WTC11 (cell line): Measurements from ENCODE around the gene METTL9. TPM values are rescaled to one million over a fixed set of nuclear protein-coding genes. Genes with fewer than 3 reads are reported as not detected.

ENCODE experiments used
- ATAC-seq: fragments of 200-7000 bp; cut with Tn5 transposase; 2 replicates; pipeline ENCODE4 v1.10.0; 2021; ENCODE audit warnings: mild to moderate bottlenecking, moderate library complexity
- CTCF ChIA-PET: fragments of 300-600 bp; sonication (Branson Sonifier 250); formaldehyde crosslinking; loops from one replicate; lab custom pipeline; 2021; ENCODE audit warnings: antibody characterized with exemption; lab: Charles Lee
- POLR2A ChIA-PET: fragments of 350-600 bp; sonication (Branson Sonifier 250); formaldehyde crosslinking; loops from one replicate; lab custom pipeline; 2021; ENCODE audit warnings: antibody characterized with exemption; lab: Charles Lee
- DNase-seq: peaks from one replicate; pipeline ENCODE4 v3.0.0; 2021; ENCODE audit warnings: low spot score
- H3K27ac Mint-ChIP-seq: 2 replicates; pipeline ENCODE4 v1.8.0; 2021; ENCODE audit warnings: mixed read lengths
- H3K27me3 Mint-ChIP-seq: 2 replicates; pipeline ENCODE4 v1.8.0; 2021; ENCODE audit warnings: low read depth, mild to moderate bottlenecking, moderate library complexity, mixed read lengths
- H3K36me3 Mint-ChIP-seq: 2 replicates; pipeline ENCODE4 v1.8.0; 2021; ENCODE audit warnings: mixed read lengths
- H3K4me1 Mint-ChIP-seq: 2 replicates; pipeline ENCODE4 v1.8.0; 2022; ENCODE audit warnings: mixed read lengths
- H3K4me3 Mint-ChIP-seq: 2 replicates; pipeline ENCODE4 v1.8.0; 2021; ENCODE audit warnings: mild to moderate bottlenecking, moderate library complexity, mixed read lengths
- H3K9me3 Mint-ChIP-seq: 2 replicates; pipeline ENCODE4 v1.8.0; 2021; ENCODE audit warnings: mixed read lengths
- FOXP1 ChIP-seq: sonication (generic); formaldehyde crosslinking; IDR thresholded peaks from 2 replicates; pipeline ENCODE4 v1.8.0; 2022; ENCODE audit warnings: missing genetic modification reagents, mild to moderate bottlenecking, moderate library complexity, borderline replicate concordance
- IRF2 ChIP-seq: sonication (generic); formaldehyde crosslinking; IDR thresholded peaks from 2 replicates; pipeline ENCODE4 v1.8.0; 2022; ENCODE audit warnings: low read depth, missing genetic modification reagents, borderline replicate concordance
- JUN ChIP-seq: sonication (generic); formaldehyde crosslinking; IDR thresholded peaks from 2 replicates; pipeline ENCODE4 v1.8.0; 2023; ENCODE audit warnings: mild to moderate bottlenecking, missing genetic modification reagents
- KAT7 ChIP-seq: sonication (generic); formaldehyde crosslinking; IDR thresholded peaks from 2 replicates; pipeline ENCODE4 v1.8.1; 2023; ENCODE audit warnings: missing genetic modification reagents, mild to moderate bottlenecking, borderline replicate concordance
- MXD4 ChIP-seq: fragments of 250-450 bp; sonication (Bioruptor Pico); IDR thresholded peaks from 2 replicates; pipeline ENCODE4 v1.8.0; 2021; ENCODE audit warnings: mild to moderate bottlenecking, moderate library complexity, borderline replicate concordance
- MYBL2 ChIP-seq: sonication (generic); formaldehyde crosslinking; IDR thresholded peaks from 2 replicates; pipeline ENCODE4 v1.8.1; 2023; ENCODE audit warnings: mild to moderate bottlenecking, moderate library complexity, missing genetic modification reagents
- NR1H2 ChIP-seq: sonication (generic); formaldehyde crosslinking; IDR thresholded peaks from 2 replicates; pipeline ENCODE4 v1.9.0; 2021; ENCODE audit warnings: mild to moderate bottlenecking, moderate library complexity, missing genetic modification reagents
- SOX15 ChIP-seq: fragments of 250-450 bp; sonication (Bioruptor Pico); IDR thresholded peaks from 2 replicates; pipeline ENCODE4 v1.9.0; 2021; ENCODE audit warnings: mild to moderate bottlenecking
- TP53 ChIP-seq: sonication (generic); formaldehyde crosslinking; IDR thresholded peaks from 2 replicates; pipeline ENCODE4 v1.8.1; 2023; ENCODE audit warnings: mild to moderate bottlenecking, missing genetic modification reagents
- ZNF317 ChIP-seq: sonication (generic); formaldehyde crosslinking; IDR thresholded peaks from 2 replicates; pipeline ENCODE4 v1.8.1; 2023; ENCODE audit warnings: low read depth, mild to moderate bottlenecking, moderate library complexity, missing genetic modification reagents, borderline replicate concordance
- total RNA-seq: library from RNA; stranded (reverse); gene quantifications from 3 replicates; pipeline ENCODE4 v1.2.3, GENCODE V29; 2021
- TF ChIP-seq, protein P1 (sequence below): sonication (generic); formaldehyde crosslinking; IDR thresholded peaks from 2 replicates; pipeline ENCODE4 v1.8.1; 2022; ENCODE audit warnings: mild to moderate bottlenecking, moderate library complexity, missing genetic modification reagents
- TF ChIP-seq, protein P2 (sequence below): fragments of 200-600 bp; IDR thresholded peaks from 2 replicates; pipeline ENCODE4 v1.8.0; 2022; ENCODE audit warnings: antibody characterized with exemption
- TF ChIP-seq, protein P3 (sequence below): sonication (generic); formaldehyde crosslinking; IDR thresholded peaks from 2 replicates; pipeline ENCODE4 v1.8.1; 2023; ENCODE audit warnings: mild to moderate bottlenecking, moderate library complexity, missing genetic modification reagents
- TF ChIP-seq, protein P4 (sequence below): sonication (generic); formaldehyde crosslinking; IDR thresholded peaks from 2 replicates; pipeline ENCODE4 v1.8.1; 2023; ENCODE audit warnings: mild to moderate bottlenecking, missing genetic modification reagents, moderate library complexity
- TF ChIP-seq, protein P5 (sequence below): sonication (generic); formaldehyde crosslinking; IDR thresholded peaks from 2 replicates; pipeline ENCODE4 v1.8.1; 2023; ENCODE audit warnings: mild to moderate bottlenecking, missing genetic modification reagents, moderate library complexity
- TF ChIP-seq, protein P6 (sequence below): sonication (generic); formaldehyde crosslinking; conservative IDR thresholded peaks from 2 replicates; pipeline ENCODE4 v1.8.1; 2022; ENCODE audit warnings: mild to moderate bottlenecking, missing genetic modification reagents
- TF ChIP-seq, protein P7 (sequence below): fragments of 250-450 bp; sonication (Bioruptor Pico); IDR thresholded peaks from 2 replicates; pipeline ENCODE4 v1.9.0; 2021; ENCODE audit warnings: mild to moderate bottlenecking
- TF ChIP-seq, protein P8 (sequence below): sonication (generic); formaldehyde crosslinking; IDR thresholded peaks from 2 replicates; pipeline ENCODE4 v1.8.1; 2023; ENCODE audit warnings: mild to moderate bottlenecking, missing genetic modification reagents, borderline replicate concordance

The METTL9 gene
- total RNA-seq, 1 experiment from 2014 or later = 94.6 TPM

DNA sequence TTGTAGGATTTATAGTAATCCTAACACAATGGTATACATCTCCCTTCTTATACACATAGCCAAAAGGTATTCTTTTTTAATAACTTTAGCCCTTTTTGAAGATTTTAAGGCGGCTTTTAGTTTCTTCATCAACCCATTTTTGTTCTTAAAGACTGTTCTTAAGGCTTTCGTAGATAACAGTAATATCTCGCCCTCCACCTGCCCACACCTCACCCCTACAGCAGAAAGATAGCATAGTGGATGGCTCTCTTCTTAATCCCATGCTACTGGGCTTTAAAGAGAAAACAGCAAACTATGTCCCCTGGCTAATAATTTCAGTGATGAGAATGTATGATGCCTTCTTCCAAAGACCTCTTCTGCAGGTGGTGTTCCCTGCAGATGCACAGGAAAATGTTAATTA lies 44.4 kb downstream of the METTL9 start (continued):
- TF ChIP-seq, protein P1, sequence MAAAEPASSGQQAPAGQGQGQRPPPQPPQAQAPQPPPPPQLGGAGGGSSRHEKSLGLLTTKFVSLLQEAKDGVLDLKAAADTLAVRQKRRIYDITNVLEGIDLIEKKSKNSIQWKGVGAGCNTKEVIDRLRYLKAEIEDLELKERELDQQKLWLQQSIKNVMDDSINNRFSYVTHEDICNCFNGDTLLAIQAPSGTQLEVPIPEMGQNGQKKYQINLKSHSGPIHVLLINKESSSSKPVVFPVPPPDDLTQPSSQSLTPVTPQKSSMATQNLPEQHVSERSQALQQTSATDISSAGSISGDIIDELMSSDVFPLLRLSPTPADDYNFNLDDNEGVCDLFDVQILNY (CRISPR knock-in tag) = no peak
- TF ChIP-seq IRF2 (CRISPR knock-in tag) (no peak), KAT7 (CRISPR knock-in tag) (no peak), MYBL2 (CRISPR knock-in tag) (no peak)
- TF ChIP-seq, protein P2, sequence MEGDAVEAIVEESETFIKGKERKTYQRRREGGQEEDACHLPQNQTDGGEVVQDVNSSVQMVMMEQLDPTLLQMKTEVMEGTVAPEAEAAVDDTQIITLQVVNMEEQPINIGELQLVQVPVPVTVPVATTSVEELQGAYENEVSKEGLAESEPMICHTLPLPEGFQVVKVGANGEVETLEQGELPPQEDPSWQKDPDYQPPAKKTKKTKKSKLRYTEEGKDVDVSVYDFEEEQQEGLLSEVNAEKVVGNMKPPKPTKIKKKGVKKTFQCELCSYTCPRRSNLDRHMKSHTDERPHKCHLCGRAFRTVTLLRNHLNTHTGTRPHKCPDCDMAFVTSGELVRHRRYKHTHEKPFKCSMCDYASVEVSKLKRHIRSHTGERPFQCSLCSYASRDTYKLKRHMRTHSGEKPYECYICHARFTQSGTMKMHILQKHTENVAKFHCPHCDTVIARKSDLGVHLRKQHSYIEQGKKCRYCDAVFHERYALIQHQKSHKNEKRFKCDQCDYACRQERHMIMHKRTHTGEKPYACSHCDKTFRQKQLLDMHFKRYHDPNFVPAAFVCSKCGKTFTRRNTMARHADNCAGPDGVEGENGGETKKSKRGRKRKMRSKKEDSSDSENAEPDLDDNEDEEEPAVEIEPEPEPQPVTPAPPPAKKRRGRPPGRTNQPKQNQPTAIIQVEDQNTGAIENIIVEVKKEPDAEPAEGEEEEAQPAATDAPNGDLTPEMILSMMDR = no peak
- TF ChIP-seq, protein P3, sequence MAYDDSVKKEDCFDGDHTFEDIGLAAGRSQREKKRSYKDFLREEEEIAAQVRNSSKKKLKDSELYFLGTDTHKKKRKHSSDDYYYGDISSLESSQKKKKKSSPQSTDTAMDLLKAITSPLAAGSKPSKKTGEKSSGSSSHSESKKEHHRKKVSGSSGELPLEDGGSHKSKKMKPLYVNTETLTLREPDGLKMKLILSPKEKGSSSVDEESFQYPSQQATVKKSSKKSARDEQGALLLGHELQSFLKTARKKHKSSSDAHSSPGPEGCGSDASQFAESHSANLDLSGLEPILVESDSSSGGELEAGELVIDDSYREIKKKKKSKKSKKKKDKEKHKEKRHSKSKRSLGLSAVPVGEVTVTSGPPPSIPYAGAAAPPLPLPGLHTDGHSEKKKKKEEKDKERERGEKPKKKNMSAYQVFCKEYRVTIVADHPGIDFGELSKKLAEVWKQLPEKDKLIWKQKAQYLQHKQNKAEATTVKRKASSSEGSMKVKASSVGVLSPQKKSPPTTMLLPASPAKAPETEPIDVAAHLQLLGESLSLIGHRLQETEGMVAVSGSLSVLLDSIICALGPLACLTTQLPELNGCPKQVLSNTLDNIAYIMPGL (CRISPR knock-in tag) = no peak
- TF ChIP-seq, all 79 proteins: peak for 0

DNA sequence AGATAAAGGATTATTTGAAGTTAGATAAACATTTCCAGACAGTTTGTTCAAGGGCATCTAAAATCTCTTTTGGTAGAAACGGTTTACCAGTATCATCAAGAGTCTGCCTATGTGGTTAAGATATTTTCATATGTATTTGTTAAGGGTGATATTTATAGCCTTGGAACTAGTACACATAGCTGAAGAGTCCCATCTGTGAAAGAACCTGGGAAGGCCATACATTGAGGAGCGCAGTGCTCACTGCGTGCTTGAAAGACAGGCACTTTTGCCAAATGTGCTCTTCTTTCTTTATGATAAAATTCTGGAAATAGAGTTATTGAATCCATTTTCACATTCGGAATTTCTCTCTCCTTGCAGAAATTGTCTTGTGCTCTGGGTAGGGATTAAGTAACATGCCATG lies 45.3 kb downstream of the METTL9 start:
- ChIA-PET POLR2A (no interaction called here), CTCF (interaction anchor here (0.5 kb wide), 1 partner anchor 40 kb away, joined by 4 read pairs; no protein-coding TSS in a partner anchor)
- no peaks in the 10 kb centered on the region for H3K27me3 Mint-ChIP-seq
- DNase-seq (no peak), ATAC-seq (no peak)
- H3K4me1 Mint-ChIP-seq = 0 out of 2 replicates have a peak, but pooled peaks cover 3% of the 10 kb centered on the region
- no peak overlapping the region for H3K27ac Mint-ChIP-seq
- no peaks in the 10 kb centered on the region for H3K9me3 Mint-ChIP-seq
- H3K36me3 Mint-ChIP-seq = no peaks in the 10 kb centered on the region
- no peak overlapping the region for H3K4me3 Mint-ChIP-seq
- TF ChIP-seq SOX15 (CRISPR knock-in tag) (no peak), IRF2 (CRISPR knock-in tag) (no peak), NR1H2 (CRISPR knock-in tag) (no peak), JUN (no peak), MXD4 (CRISPR knock-in tag) (no peak), TP53 (no peak), ZNF317 (CRISPR knock-in tag) (no peak), FOXP1 (no peak)
- TF ChIP-seq, protein P3 (CRISPR knock-in tag) = no peak
- TF ChIP-seq, protein P4, sequence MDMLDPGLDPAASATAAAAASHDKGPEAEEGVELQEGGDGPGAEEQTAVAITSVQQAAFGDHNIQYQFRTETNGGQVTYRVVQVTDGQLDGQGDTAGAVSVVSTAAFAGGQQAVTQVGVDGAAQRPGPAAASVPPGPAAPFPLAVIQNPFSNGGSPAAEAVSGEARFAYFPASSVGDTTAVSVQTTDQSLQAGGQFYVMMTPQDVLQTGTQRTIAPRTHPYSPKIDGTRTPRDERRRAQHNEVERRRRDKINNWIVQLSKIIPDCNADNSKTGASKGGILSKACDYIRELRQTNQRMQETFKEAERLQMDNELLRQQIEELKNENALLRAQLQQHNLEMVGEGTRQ = no peak
- TF ChIP-seq, protein P5, sequence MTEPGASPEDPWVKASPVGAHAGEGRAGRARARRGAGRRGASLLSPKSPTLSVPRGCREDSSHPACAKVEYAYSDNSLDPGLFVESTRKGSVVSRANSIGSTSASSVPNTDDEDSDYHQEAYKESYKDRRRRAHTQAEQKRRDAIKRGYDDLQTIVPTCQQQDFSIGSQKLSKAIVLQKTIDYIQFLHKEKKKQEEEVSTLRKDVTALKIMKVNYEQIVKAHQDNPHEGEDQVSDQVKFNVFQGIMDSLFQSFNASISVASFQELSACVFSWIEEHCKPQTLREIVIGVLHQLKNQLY (CRISPR knock-in tag) = no peak
- TF ChIP-seq, protein P6, sequence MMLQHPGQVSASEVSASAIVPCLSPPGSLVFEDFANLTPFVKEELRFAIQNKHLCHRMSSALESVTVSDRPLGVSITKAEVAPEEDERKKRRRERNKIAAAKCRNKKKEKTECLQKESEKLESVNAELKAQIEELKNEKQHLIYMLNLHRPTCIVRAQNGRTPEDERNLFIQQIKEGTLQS (CRISPR knock-in tag) = no peak
- TF ChIP-seq, protein P7, sequence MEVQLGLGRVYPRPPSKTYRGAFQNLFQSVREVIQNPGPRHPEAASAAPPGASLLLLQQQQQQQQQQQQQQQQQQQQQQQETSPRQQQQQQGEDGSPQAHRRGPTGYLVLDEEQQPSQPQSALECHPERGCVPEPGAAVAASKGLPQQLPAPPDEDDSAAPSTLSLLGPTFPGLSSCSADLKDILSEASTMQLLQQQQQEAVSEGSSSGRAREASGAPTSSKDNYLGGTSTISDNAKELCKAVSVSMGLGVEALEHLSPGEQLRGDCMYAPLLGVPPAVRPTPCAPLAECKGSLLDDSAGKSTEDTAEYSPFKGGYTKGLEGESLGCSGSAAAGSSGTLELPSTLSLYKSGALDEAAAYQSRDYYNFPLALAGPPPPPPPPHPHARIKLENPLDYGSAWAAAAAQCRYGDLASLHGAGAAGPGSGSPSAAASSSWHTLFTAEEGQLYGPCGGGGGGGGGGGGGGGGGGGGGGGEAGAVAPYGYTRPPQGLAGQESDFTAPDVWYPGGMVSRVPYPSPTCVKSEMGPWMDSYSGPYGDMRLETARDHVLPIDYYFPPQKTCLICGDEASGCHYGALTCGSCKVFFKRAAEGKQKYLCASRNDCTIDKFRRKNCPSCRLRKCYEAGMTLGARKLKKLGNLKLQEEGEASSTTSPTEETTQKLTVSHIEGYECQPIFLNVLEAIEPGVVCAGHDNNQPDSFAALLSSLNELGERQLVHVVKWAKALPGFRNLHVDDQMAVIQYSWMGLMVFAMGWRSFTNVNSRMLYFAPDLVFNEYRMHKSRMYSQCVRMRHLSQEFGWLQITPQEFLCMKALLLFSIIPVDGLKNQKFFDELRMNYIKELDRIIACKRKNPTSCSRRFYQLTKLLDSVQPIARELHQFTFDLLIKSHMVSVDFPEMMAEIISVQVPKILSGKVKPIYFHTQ = no peak
- TF ChIP-seq, protein P8, sequence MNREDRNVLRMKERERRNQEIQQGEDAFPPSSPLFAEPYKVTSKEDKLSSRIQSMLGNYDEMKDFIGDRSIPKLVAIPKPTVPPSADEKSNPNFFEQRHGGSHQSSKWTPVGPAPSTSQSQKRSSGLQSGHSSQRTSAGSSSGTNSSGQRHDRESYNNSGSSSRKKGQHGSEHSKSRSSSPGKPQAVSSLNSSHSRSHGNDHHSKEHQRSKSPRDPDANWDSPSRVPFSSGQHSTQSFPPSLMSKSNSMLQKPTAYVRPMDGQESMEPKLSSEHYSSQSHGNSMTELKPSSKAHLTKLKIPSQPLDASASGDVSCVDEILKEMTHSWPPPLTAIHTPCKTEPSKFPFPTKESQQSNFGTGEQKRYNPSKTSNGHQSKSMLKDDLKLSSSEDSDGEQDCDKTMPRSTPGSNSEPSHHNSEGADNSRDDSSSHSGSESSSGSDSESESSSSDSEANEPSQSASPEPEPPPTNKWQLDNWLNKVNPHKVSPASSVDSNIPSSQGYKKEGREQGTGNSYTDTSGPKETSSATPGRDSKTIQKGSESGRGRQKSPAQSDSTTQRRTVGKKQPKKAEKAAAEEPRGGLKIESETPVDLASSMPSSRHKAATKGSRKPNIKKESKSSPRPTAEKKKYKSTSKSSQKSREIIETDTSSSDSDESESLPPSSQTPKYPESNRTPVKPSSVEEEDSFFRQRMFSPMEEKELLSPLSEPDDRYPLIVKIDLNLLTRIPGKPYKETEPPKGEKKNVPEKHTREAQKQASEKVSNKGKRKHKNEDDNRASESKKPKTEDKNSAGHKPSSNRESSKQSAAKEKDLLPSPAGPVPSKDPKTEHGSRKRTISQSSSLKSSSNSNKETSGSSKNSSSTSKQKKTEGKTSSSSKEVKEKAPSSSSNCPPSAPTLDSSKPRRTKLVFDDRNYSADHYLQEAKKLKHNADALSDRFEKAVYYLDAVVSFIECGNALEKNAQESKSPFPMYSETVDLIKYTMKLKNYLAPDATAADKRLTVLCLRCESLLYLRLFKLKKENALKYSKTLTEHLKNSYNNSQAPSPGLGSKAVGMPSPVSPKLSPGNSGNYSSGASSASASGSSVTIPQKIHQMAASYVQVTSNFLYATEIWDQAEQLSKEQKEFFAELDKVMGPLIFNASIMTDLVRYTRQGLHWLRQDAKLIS (CRISPR knock-in tag) = no peak
